HepG2 (cell line): ENCODE measurements around the gene CNGA3. TPM values are rescaled to one million over a fixed set of nuclear protein-coding genes. Genes with fewer than 3 reads are reported as not detected.

Experiments used
- BRD4 ChIP-seq: sonication (generic); formaldehyde crosslinking; IDR thresholded peaks from 2 replicates; pipeline ENCODE4 v1.4.0; 2020; ENCODE audit warnings: missing genetic modification reagents
- GLI4 ChIP-seq: sonication (generic); formaldehyde crosslinking; IDR thresholded peaks from 2 replicates; pipeline ENCODE4 v1.5.1; 2020; ENCODE audit warnings: missing genetic modification reagents, mild to moderate bottlenecking, moderate library complexity, borderline replicate concordance
- PHF20 ChIP-seq: sonication (generic); formaldehyde crosslinking; IDR thresholded peaks from 2 replicates; pipeline ENCODE4 v1.5.0; 2020; ENCODE audit warnings: mild to moderate bottlenecking, missing genetic modification reagents
- ZC3H13 ChIP-seq: sonication (generic); formaldehyde crosslinking; IDR thresholded peaks from 2 replicates; pipeline ENCODE4 v1.8.1; 2023; ENCODE audit warnings: mild to moderate bottlenecking, missing genetic modification reagents, moderate library complexity
- ZNF383 ChIP-seq: sonication (generic); formaldehyde crosslinking; IDR thresholded peaks from 2 replicates; pipeline ENCODE4 v1.4.0; 2020; ENCODE audit warnings: missing genetic modification reagents, mild to moderate bottlenecking, borderline replicate concordance
- ZNF773 ChIP-seq: sonication (generic); formaldehyde crosslinking; IDR thresholded peaks from 2 replicates; pipeline ENCODE4 v1.4.0; 2020; ENCODE audit warnings: missing genetic modification reagents, borderline replicate concordance
- ZNF775 ChIP-seq: sonication (generic); formaldehyde crosslinking; IDR thresholded peaks from 2 replicates; pipeline ENCODE4 v1.4.0; 2020; ENCODE audit warnings: missing genetic modification reagents, mild to moderate bottlenecking, moderate library complexity, borderline replicate concordance
- polyA plus RNA-seq, 8 experiments: library from polyadenylated mRNA; depleted of rRNA in 3 of 8; stranded (reverse) in 7 of 8; unstranded in 1 of 8; fragments of >200 nt; fragmentation: Illumina TruSeq in 4 of 8; extraction: Trizol in 4 of 8; gene quantifications; 2 replicates each; pipeline versions ENCODE4 v1.2.1 to v1.2.3, GENCODE V29; 2011 to 2016; ENCODE audit warnings: low read depth in 4 of 8, missing spikeins in 1 of 8, mixed read lengths in 1 of 8; ENCODE audit not compliant: insufficient read depth in 1 of 8
- total RNA-seq, 5 experiments: library from RNA; depleted of rRNA; stranded (reverse); fragments of >200 nt; fragmentation: Illumina TruSeq; extraction: Trizol; gene quantifications; 2 replicates each; pipeline ENCODE4 v1.2.3, GENCODE V29; 2016; ENCODE audit warnings: low read depth in 1 of 5
- TF ChIP-seq, protein P1 (sequence below): sonication (generic); formaldehyde crosslinking; IDR thresholded peaks from 2 replicates; pipeline ENCODE4 v1.4.0; 2020; ENCODE audit warnings: mild to moderate bottlenecking, low read depth, missing genetic modification reagents
- TF ChIP-seq, protein P2 (sequence below): sonication (generic); formaldehyde crosslinking; IDR thresholded peaks from 2 replicates; pipeline ENCODE4 v1.8.0; 2022; ENCODE audit warnings: missing genetic modification reagents, mild to moderate bottlenecking, inconsistent platforms, borderline replicate concordance
- TF ChIP-seq, protein P3 (sequence below): sonication (generic); formaldehyde crosslinking; IDR thresholded peaks from 2 replicates; pipeline ENCODE4 v1.8.0; 2022; ENCODE audit warnings: missing genetic modification reagents, low read depth, mild to moderate bottlenecking, borderline replicate concordance
- TF ChIP-seq, protein P4 (sequence below): sonication (generic); formaldehyde crosslinking; IDR thresholded peaks from 2 replicates; pipeline ENCODE4 v1.5.0; 2020; ENCODE audit warnings: mild to moderate bottlenecking, missing genetic modification reagents, borderline replicate concordance
- TF ChIP-seq, protein P5 (sequence below): sonication (generic); formaldehyde crosslinking; IDR thresholded peaks from 2 replicates; pipeline ENCODE4 v1.8.0; 2022; ENCODE audit warnings: mild to moderate bottlenecking, missing genetic modification reagents; ENCODE audit not compliant: insufficient replicate concordance

The CNGA3 gene
- total and polyA plus RNA-seq, 2 of the 13 experiments (the other 11 are each of a cell fraction or from before 2014, with no cell fraction given), result not detected

DNA sequence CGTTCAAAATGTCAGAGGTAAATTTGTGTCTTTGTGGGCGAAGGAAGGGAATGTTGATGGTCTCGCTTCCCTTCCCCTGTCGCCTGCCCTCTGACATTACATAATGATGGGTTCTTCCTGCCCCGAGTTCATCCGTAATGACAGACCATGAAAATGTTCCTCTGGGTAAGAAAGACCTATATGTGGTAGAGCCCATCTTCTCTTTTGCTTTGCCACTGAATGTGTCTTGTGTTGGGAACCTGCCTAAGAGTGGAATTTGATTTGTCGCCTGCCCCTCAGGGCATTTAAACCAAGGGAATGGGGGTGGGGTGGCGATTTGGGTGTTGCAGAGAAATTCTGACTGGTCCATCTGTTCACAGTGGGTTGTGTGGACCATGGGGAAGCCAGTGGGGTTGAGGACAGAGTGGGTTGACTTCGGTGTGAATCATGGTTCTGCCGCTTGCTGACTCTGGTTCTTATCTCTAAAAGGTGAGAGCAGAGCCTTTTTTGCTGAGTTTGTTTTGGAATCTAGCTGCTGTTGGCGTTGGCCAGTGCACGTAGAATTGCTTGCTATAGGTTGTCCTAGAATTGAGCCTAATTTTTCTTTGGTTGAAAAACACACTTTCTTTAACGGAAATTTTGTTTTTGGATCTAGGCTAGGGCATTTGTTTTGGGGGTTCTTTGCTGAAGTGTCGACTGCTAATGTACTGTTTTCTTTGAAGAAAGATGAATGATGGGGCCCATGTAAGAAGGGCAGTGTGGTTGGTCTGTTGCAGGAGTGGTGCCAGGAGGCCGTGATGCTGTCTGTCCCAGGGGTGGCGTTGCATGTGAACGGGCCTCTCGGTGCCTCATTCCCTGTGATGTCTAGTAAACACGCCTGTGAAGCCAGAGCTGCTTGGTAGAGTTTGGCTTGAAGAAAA is 99.7 kb downstream of the CNGA3 start (continued):
- TF ChIP-seq, protein P1, sequence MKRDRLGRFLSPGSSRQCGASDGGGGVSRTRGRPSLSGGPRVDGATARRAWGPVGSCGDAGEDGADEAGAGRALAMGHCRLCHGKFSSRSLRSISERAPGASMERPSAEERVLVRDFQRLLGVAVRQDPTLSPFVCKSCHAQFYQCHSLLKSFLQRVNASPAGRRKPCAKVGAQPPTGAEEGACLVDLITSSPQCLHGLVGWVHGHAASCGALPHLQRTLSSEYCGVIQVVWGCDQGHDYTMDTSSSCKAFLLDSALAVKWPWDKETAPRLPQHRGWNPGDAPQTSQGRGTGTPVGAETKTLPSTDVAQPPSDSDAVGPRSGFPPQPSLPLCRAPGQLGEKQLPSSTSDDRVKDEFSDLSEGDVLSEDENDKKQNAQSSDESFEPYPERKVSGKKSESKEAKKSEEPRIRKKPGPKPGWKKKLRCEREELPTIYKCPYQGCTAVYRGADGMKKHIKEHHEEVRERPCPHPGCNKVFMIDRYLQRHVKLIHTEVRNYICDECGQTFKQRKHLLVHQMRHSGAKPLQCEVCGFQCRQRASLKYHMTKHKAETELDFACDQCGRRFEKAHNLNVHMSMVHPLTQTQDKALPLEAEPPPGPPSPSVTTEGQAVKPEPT, result no peak
- TF ChIP-seq, protein P2, sequence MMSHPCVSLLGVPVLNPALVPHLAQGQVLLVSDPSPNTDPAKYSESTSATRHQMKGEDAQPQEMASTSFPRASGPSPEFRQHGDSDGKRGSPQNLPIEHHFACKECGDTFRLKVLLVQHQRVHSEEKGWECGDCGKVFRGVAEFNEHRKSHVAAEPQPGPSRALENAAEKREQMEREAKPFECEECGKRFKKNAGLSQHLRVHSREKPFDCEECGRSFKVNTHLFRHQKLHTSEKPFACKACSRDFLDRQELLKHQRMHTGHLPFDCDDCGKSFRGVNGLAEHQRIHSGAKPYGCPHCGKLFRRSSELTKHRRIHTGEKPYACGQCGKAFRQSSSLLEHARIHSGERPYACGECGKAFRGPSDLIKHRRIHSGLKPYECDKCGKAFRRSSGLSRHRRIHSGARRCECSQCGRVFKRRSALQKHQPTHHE, result no peak
- TF ChIP-seq BRD4 (CRISPR knock-in tag) (no peak), ZNF775 (no peak), ZNF773 (CRISPR knock-in tag) (no peak), PHF20 (CRISPR knock-in tag) (no peak; the same call in 1 of the 2 replicates), GLI4 (no peak), ZNF383 (CRISPR knock-in tag) (no peak), ZC3H13 (CRISPR knock-in tag) (no peak)
- TF ChIP-seq, protein P3, sequence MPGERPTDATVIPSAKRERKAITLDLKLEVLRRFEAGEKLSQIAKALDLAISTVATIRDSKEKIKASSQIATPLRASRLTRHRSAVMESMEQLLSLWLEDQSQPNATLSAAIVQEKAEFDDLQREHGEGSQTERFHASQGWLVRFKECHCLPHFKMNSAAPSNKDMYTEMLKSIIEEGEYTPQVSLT (CRISPR knock-in tag), result 0 out of 2 replicates have a peak, but pooled peaks have one; percentile 78
- TF ChIP-seq, protein P4, sequence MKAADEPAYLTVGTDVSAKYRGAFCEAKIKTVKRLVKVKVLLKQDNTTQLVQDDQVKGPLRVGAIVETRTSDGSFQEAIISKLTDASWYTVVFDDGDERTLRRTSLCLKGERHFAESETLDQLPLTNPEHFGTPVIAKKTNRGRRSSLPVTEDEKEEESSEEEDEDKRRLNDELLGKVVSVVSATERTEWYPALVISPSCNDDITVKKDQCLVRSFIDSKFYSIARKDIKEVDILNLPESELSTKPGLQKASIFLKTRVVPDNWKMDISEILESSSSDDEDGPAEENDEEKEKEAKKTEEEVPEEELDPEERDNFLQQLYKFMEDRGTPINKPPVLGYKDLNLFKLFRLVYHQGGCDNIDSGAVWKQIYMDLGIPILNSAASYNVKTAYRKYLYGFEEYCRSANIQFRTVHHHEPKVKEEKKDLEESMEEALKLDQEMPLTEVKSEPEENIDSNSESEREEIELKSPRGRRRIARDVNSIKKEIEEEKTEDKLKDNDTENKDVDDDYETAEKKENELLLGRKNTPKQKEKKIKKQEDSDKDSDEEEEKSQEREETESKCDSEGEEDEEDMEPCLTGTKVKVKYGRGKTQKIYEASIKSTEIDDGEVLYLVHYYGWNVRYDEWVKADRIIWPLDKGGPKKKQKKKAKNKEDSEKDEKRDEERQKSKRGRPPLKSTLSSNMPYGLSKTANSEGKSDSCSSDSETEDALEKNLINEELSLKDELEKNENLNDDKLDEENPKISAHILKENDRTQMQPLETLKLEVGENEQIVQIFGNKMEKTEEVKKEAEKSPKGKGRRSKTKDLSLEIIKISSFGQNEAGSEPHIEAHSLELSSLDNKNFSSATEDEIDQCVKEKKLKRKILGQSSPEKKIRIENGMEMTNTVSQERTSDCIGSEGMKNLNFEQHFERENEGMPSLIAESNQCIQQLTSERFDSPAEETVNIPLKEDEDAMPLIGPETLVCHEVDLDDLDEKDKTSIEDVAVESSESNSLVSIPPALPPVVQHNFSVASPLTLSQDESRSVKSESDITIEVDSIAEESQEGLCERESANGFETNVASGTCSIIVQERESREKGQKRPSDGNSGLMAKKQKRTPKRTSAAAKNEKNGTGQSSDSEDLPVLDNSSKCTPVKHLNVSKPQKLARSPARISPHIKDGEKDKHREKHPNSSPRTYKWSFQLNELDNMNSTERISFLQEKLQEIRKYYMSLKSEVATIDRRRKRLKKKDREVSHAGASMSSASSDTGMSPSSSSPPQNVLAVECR (CRISPR knock-in tag), result peak; percentile 52; the same call in 1 of the 2 replicates
- TF ChIP-seq, protein P5, sequence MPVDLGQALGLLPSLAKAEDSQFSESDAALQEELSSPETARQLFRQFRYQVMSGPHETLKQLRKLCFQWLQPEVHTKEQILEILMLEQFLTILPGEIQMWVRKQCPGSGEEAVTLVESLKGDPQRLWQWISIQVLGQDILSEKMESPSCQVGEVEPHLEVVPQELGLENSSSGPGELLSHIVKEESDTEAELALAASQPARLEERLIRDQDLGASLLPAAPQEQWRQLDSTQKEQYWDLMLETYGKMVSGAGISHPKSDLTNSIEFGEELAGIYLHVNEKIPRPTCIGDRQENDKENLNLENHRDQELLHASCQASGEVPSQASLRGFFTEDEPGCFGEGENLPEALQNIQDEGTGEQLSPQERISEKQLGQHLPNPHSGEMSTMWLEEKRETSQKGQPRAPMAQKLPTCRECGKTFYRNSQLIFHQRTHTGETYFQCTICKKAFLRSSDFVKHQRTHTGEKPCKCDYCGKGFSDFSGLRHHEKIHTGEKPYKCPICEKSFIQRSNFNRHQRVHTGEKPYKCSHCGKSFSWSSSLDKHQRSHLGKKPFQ, result peak; percentile 34
